BE2C (cell line): ENCODE data around the gene DIAPH3.

Source experiments
- DNase-seq: peaks from one replicate; pipeline ENCODE4 v3.0.0-alpha.2; 2020
- H3K27me3 ChIP-seq: fragments of 250-450 bp; sonication (Bioruptor Pico); 2 replicates; pipeline ENCODE4 v1.5.1; 2020; ENCODE audit warnings: mild to moderate bottlenecking
- H3K36me3 ChIP-seq: fragments of 250-450 bp; sonication (Bioruptor Pico); 2 replicates; pipeline ENCODE4 v1.5.1; 2020; ENCODE audit warnings: mild to moderate bottlenecking
- H3K4me1 ChIP-seq: fragments of 250-450 bp; sonication (Bioruptor Pico); 2 replicates; pipeline ENCODE4 v1.5.1; 2020
- H3K4me3 ChIP-seq: 2 replicates; pipeline ENCODE4 v1.5.1; 2011; ENCODE audit warnings: low read depth, low read length
- H3K9me3 ChIP-seq: fragments of 250-450 bp; sonication (Bioruptor Pico); 2 replicates; pipeline ENCODE4 v1.5.1; 2020
- TF ChIP-seq, protein P1 (sequence below): IDR thresholded peaks from 2 replicates; pipeline ENCODE4 v1.5.1; 2012; ENCODE audit warnings: mild to moderate bottlenecking, low read depth, low read length

The DIAPH3 gene

DNA sequence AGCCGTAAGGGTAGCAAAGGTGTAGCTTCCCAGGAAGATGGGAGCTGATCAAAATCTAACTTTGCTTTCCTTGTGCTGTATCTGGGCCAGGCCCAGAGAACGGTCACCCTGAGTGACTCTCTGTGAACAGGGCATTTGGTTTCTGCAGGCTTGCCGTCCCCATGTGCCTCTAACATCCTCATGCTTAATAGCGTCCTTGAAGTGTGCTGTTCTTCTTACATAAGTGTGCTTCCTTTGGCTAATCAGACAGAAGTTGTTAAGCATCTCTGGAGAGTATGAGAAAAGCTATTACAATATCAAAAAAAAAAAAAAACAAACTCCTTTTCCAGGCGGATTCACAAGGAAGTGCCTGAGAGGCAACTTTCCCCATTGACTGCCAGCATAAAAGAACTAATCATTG is 503.7 kb downstream of the DIAPH3 start:
- Histone ChIP-seq H3K4me1 (peaks cover 10% of the 10 kb centered on the region), H3K27me3 (no peaks in the 10 kb centered on the region), H3K36me3 (no peaks in the 10 kb centered on the region), H3K4me3 (no peak overlapping the region), H3K9me3 (no peaks in the 10 kb centered on the region)
- TF ChIP-seq, protein P1, sequence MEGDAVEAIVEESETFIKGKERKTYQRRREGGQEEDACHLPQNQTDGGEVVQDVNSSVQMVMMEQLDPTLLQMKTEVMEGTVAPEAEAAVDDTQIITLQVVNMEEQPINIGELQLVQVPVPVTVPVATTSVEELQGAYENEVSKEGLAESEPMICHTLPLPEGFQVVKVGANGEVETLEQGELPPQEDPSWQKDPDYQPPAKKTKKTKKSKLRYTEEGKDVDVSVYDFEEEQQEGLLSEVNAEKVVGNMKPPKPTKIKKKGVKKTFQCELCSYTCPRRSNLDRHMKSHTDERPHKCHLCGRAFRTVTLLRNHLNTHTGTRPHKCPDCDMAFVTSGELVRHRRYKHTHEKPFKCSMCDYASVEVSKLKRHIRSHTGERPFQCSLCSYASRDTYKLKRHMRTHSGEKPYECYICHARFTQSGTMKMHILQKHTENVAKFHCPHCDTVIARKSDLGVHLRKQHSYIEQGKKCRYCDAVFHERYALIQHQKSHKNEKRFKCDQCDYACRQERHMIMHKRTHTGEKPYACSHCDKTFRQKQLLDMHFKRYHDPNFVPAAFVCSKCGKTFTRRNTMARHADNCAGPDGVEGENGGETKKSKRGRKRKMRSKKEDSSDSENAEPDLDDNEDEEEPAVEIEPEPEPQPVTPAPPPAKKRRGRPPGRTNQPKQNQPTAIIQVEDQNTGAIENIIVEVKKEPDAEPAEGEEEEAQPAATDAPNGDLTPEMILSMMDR, result no peak
- DNase-seq, result no peak

DNA sequence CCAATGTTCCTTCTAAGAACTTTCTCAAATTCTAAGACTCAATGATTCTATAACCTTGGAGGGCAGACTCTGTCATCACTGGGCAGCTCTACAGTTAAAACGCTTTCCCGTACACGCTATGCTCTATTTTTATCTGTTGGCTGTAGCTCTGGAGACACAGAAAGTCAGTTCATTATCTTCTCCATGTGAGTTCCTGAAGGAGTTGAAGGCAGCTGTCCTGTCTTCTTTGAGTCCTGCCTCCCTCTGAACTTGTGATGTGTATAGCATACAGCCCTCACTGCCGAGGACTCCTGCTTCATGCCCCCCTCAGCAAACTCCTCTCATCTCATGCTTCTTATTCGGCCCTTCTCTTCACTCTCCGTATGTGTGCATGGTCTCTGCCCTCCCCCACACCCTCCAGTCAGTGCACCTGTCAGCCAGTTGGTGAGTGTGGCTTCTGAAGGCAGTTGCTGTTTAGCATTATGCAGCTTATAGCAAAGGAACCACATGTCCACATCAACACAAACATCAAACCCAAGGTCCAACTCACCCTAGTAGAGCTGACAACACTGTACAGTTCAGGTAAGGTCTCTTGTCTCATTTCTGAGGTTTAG is 504.9 kb downstream of the DIAPH3 start:
- Histone ChIP-seq H3K27me3 (no peaks in the 10 kb centered on the region), H3K4me3 (no peak overlapping the region), H3K4me1 (peaks cover 10% of the 10 kb centered on the region), H3K36me3 (no peaks in the 10 kb centered on the region), H3K9me3 (no peaks in the 10 kb centered on the region)
- TF ChIP-seq, protein P1, result no peak
- DNase-seq, result no peak

DNA sequence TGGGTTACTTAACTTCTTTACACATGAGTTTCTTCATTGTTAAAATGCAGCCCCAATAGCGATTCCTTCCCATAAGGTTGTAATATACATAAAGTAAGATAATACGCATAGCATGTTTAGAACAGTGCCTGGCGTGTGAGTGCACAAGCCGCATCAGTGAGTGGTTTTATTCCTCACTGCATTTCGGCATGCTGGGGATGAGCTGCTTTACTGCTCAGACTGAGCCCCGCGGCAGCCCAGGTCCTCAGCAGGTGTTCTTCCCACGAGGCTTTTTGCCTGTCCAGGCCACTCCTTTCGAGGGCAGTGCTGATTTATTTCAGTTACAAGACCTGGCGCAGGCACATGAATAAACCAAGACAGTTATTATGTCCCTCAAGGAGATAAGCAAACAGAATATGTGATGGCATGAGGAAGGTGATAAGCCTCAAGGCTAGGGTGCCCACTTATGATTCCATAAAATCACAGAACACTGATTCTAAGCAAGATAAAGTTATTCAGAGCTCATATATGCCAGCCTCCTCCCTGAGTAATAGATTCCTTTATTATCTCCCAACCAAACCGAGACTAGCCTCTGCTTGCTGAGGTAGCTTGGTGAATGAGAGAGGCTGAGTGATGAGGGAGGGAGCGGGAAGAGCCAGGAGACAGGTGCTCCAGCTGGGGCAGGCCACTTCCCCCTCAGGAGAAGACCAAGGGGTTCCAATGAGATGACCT is 505.5 kb downstream of the DIAPH3 start:
- no peaks in the 10 kb centered on the region for H3K9me3 ChIP-seq
- no peaks in the 10 kb centered on the region for H3K36me3 ChIP-seq
- no peaks in the 10 kb centered on the region for H3K27me3 ChIP-seq
- H3K4me1 ChIP-seq, result peaks cover 10% of the 10 kb centered on the region
- no peak overlapping the region for H3K4me3 ChIP-seq
- TF ChIP-seq, protein P1, result no peak
- DNase-seq, result no peak

DNA sequence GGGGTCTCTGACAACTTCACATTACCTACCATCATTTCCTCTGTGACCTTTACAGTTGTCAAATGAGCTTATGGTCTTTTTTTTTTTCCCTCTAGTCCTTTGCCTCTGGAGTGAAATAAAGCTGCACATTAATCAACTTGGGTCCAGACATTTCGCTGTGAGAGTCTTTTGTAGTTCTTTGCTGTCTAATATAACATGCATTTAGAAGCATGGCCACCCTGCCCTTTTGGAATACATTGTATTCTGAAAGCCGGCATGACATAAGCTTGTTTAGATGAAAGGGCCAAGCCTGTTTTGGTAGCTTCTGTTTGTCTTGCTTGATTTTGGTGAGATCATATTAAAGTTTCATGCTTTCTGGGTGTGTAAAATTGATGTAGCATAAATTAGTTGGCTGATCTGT is 509.8 kb downstream of the DIAPH3 start:
- Histone ChIP-seq H3K27me3 (no peaks in the 10 kb centered on the region), H3K4me3 (no peak overlapping the region), H3K4me1 (no peaks in the 10 kb centered on the region), H3K36me3 (no peaks in the 10 kb centered on the region), H3K9me3 (no peaks in the 10 kb centered on the region)
- DNase-seq, result no peak
- TF ChIP-seq, protein P1, result no peak

DNA sequence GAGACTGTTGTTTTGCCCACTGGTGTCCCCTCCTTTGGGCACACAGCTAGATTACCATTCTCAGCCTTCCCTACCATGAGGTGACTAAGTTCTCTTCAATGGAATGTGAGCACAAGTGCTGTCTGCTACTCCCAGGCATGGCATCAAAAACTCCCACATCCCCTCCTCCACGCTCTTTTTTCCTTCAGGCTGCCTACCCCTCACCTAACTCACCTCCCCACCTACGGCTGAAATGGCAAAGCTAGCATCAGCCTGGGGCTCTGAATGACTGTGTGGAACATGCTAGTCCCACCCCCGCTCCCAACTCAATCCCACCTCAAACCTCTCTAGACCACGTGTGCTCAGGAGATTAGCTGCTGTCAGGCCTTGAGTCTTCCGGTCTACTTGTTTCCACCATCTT is 512.2 kb downstream of the DIAPH3 start:
- DNase-seq, result no peak
- Histone ChIP-seq H3K36me3 (no peaks in the 10 kb centered on the region), H3K4me1 (no peaks in the 10 kb centered on the region), H3K27me3 (no peaks in the 10 kb centered on the region), H3K4me3 (no peak overlapping the region), H3K9me3 (no peaks in the 10 kb centered on the region)
- TF ChIP-seq, protein P1, result no peak

DNA sequence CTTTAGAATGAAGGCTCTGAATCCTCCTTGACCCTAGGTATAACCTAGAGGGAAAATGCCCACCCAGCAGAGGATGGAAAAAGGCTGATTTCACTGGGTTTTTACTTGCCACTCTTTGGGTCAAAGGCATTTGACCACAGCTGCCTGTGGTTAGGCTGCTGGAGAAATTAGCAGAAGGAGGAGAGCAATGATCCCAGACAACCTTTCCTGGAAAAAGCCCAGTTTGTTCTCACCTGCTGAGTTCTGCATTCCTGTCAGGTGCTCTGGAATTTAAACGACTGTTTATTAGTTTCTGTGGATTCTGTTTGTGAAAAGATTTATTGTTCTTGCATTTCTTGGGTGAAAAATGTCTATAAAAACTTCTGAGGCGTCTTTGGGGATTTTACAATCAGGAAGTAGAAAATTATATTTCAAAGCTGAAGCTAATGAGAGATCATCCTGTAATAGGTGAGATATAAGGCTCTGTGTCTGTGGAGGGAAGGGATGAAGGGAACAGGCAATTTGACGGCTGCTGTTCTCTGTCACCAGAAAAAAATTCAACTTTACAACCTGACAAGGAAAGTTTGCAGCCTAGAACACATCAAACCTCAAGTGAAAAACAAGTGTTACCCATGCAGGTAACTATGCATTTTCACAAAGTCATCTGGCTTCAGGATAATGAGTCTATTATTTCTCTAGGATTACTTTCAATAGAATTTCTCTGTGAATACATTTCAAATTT is 519.7 kb downstream of the DIAPH3 start:
- no peaks in the 10 kb centered on the region for H3K27me3 ChIP-seq
- H3K4me3 ChIP-seq, result peak overlapping the region; percentile 31
- peaks cover 28% of the 10 kb centered on the region for H3K4me1 ChIP-seq
- H3K9me3 ChIP-seq, result no peaks in the 10 kb centered on the region
- H3K36me3 ChIP-seq, result no peaks in the 10 kb centered on the region
- TF ChIP-seq, protein P1, result no peak
- no peak for DNase-seq
